CD4-positive, alpha-beta T cell treated with Interleukin-17A for 1 hour (primary cell): ENCODE measurements around the gene CFAP46.
A peak's percentile ranks its signal among the peaks of the same experiment; 100 is the strongest.
"Not testable (repeated sequence)": the region's sequence is repeated elsewhere in the genome, so short reads cannot be mapped to it uniquely, and the experiment has no call there.

ENCODE experiments used
- DNase-seq: peaks from one replicate; pipeline ENCODE4 v3.0.0-alpha.2; 2020

Gene CFAP46

DNA sequence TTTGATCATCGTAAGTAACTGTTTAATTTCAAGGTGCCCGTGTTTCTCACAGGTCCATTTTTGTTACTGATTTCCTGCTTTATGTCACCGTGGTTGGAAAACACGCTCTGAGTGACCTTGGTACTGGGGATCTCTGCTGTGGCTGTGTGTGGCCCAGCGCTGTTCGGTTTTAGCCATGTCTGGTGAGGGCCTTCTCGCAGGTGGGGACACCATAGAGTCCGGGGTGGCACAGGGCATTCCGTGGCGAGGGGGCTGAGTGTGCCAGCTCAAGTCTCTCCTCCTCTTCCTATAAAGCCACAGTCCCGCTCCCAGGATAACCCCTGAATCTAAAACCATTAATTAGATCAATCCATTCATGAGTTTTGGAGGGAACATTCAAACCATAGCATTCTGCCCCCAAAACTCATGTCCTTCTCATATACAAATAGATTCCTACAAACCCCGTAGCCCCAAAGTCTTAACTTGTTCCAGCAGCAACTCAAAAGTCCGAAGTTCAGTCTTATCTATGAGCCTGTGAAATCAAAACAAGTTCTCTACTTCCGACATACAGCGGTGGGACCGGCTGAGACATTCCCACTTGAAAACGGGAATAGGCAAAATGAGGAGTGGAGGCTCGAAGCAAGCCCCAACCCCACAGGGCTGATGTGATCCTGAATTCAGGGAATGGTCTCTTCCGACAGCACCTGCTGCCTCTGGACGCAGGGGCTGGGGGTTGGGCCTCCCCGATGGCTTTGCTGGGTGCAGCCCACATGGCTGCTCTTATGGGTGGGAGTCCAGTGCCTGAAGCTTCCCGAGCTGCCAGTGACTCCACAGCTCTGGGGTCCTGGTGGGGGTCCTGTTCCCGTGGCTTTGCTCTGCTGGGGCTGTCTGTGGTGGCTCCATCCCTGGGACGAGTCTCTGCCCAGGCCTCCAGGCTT, 101.4 kb downstream of the CFAP46 start:
- DNase-seq, result no peak

DNA sequence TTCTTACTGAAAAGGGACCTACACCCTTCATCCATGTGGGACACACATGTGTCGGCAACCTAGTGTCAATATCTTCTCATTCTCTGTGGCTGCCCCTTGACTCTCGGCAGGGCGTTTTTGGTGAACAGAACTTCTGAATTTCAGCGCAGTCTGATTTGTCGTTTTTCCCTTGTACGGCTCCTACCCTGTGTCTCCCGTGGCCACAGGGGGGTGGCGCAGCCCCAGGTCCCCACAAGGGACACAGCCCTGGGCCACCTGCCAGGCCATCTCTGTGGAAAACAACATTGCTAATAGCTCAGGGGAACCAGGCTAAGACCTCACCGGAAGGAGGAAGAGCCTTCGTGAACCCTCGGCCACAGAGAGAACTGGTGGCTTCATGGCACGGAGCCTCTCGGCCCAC, 103.3 kb downstream of the CFAP46 start:
- no peak for DNase-seq

DNA sequence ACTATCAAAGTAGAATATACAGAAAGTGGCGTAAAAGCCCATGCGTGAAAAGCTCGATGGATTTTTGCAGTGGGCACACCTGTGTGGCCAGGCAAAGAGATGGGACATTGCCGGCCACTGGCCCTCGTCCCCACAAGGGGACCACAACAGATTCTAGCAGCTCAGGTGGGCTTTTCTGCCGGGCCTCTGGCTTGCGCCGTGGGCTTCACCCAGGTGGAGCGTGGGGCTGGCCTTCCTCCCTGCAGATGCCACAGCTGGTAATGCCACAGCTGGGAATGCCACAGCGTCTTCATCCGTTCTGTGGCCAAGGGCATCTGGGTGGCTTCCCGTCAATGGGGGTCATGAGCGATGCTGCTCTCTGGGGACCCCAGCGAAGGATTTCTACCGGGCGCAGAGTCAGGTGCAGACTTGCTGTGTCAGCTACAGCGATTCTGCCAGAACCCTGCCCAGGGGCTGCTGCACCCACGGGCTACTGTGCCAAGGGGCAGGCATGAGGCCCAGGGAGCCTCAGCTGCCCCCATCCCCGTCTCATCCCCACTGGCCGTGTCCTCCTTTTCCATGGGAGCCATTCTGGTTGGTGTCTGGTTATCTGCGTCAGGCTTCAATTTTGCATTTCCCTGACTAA, 103.9 kb downstream of the CFAP46 start:
- DNase-seq, result no peak

DNA sequence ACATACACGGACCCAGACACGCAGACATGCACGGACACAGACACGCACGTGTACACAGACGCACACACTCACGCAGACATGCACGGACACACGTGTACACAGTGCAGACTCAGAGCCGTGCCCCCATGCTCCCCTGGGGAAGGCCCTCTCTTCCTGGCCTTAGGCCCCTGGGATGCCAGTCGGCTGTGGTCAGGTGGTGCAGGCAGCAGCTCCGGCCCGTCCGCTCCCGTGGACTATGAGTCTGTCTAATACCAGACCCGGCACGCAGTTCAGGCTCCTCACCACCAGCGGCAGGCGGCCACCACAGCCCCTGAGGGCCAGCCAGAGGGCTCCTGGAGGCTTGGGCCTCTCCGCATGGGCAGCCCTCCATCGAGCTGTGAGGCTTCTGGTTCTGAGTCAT, 104.5 kb downstream of the CFAP46 start:
- DNase-seq, result no peak

DNA sequence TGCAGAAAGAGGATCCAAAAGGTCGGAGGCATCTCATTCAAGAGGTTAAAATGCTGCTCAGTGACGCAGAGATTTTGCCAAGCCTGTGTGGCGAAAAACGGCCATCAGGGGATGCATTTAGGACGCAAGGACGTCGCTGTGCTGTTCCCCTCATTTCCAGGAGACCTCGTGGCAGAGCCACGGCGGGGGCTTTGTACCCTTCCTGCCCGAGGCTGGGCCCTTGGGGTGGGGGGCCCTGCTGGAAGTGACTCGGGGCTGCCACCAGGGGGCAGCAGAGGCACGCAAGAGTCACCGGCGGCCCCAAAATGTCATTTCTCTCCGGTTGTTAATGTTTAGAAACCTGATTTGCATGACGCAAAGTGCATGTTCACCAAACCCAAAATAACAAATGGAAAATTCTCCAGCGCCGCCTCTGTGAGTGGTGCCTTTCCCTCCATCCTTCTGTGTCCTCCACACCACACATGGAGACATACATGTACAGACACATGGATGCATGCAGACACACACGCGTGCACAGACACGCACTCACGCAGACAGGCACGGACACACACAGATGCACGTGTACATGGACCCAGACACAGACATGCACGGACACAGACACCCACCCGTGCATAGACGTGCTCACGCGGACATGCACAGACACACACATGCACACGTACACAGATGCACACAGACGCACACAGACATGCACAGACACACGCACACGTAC, 105.4 kb downstream of the CFAP46 start:
- DNase-seq, result peak; percentile 23

DNA sequence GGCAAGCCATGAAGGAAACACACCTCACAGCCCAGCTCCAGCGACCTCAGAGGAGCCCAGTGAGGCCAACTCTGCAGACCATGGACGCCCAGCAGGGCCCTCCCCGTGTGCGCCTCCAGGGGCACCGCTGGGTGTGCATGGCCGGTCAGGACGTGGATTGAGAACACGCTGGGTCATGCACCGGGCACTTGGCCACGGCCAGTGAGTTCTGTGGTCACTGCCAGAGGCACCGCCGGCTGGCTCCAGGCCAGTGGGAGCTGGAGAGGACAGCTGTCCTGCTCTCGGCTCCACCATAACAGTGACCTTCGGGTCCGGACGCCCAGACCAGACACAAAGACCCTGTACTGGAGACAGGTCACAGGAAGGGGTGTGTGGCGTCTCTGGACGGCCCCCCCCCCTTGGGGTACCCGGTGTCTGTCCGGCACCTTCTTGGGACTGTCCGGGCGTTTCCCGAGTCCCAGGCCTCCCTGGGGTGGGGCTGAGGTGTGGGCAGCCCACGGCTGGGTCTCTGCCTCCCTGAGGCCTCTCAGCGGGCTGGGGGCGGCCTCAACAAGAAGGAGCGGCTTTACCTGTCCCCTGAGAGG, 106.0 kb downstream of the CFAP46 start:
- no peak for DNase-seq

DNA sequence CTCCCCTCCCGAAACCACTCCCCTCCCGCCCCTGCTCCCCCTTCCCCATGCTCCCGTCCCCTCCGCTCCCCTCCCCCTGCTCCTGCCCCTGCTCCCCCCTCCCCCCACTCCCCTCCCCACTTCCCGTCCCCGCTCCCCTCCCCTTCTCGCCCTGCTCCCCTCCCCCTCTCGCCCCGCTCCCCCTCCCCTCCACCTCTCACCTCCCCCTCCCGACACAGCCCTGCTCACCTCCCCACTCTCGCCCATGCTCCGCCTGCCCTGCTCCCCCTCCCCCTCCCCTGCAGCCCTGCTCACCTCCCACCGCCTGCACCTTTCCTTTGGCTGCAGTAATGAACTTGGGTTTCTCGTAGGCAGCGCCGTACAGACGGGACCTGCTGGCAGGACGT, 106.5 kb downstream of the CFAP46 start:
- no peak for DNase-seq

DNA sequence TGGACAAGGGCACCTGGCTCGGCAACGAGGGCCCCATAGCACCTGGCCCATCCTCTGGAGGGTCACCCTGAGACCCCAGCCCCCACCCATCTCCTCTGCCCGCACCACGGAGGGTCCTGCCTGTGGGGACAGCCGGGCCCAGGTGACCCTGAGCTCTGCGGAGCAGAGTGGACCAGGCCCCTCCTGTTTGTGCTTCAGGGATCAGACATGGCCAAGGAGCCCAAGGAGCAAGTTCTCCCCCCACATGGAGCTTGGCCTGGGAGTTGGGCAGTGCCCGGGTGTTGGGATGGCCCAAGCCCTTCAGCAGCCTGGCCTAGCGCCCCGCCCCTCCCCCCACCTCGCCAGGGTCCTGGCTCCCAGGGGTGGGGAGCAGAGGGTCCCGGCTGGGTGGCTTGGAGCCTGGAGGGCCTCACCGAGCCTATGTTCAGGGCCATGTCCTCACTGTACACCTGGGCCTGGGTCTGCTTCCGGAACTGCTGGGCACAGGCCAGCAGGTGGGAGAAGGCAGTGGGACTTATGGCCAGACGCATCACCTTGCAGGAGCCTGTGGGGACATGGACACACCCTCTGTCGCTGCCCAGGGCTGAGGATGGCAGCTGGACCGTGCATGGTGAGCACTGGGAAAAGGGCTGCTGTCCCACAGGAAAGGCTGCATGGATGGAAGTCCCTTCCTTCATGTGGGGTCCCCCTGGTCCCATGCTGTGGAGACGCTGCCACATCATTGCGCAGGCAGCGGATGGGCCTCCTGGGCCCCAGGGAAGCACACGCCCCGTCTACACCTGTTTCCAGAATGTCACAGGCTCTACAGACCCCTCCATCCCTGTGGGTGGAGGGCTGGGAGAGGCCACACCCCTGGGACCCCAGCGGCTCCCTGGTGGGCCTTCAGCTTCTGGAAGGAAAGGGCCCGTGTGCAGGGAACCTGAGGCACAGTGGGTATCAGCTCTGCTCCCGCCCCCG, 107.2 kb downstream of the CFAP46 start:
- no peak for DNase-seq

DNA sequence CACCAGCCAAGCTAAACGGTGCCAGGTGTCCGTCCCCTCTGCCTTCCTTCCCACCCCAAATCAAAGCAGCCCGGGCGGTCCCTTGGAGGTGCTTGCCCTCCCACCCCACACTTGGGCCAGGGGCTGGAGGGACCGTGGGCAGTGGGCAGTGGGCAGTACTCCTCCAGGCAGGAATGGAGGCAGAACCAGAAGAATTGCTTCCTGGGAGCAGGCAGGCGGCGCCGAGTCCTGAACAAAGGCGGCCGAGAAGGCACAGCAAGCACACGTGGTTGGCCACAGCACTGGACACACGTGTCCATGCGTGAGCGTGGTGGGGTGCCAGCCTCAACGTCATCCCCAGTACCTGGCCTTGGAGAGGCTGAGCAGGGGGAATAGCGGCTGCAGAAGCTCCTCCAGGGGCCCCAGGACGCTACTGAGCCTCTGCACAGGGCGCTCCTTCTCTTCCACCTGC, 108.0 kb downstream of the CFAP46 start:
- DNase-seq, result no peak

DNA sequence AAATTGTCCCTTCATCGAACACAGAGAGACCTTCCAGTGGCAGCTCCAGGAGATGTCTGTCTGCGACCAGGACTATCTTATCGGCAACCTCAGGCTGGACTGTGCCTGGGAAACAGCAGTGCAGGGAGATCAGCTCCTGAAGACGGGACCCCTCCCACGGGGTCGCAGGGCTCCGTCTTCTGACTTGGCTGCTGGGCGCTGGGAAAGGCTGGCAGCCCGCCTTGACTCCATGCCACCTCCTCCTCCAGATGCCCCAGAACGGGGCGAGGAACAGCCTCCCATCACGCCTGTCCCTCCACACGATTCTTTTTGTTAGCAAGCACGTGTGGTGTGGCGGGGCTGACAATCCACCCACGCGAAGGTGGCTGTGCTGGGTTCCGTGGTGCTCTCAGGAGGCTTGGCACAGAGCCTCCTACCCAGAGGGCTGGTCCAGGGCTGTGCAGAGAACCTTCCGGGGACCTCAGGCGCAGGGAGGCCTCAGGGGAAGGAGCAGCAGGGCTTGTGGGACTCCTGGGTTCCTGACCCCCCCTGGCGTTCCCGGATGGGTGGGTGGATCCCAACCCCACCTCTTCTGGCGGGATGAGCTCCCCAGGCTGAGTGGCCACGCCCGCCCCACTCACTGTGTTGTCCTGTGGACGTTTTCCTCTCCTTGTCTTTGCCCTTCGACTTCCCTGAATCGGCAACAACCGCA, 108.8 kb downstream of the CFAP46 start:
- DNase-seq, result no peak

DNA sequence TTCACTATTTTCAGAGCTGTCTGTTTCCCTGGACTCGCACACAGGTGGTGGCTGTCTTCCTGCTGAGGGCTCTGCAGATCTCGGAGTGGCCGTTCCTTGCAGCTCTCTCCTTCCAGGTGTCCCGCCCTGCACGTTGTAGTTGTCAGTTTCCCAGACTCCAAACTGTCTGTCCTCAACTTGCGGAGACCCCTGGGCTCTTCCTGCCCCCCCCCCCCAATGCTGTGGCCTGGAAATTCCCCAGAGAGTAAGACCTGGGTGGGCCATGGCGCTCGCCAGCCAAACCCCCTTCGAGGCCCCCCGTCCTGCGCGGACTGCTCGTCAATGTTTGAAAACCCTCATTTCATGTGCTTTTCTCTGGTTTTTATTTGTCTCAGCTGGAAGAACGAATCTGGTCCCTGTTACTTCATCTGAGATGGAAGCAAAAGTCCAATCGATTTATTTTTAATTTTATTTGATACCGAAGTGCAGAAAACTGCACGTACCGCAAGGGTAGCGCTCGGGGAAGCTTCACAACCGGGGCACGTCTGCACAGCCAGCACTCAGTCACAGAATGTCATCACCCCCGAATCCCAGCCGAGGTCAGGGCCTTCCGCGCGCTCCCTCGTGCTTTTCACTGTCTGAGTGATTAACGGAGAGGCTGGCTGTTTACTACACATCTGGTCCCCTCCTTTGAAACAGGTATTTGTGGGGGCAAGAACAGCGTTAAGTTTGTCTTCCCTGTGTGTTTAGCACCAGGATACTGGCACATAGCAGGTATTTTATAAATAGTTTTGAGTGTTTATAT, 110.0 kb downstream of the CFAP46 start:
- no peak for DNase-seq

DNA sequence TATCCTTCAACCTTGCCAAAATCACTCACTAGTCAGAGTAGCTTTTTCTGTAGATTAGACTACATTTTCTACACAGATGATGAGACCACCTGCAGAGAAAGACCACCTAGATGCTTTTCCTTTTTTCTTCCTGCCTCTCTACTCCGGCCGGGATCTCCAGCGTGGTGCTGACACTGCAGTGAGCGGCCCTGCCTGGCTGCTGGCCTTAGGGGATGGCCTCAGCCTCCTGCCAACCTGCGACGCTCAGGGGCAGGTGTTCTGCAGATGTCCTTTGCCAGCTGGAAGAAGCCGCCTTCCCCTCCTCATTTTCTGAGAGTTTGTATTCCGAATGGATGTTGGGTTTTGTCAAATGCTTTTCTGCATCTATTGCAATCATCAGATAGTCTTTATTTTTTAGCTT, 113.0 kb downstream of the CFAP46 start:
- no peak for DNase-seq

DNA sequence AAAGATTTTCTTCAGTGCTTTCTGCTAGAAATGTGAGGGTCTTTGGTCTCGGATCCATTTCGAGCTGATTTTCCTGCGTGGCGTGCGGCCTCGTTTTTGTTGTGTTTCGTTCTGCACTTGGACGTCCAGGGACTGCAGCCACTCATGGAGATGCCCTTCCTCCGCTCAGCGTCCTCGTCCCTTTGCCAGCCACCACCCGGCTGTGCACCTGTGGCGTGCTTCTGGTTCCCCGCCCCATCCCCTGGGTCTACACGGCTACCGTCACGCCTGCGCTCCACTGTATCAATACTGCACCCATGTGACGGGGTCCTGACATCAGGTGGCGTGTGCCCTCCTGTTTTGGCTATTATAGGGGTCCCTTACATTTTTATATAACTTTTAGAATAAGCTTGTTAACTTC, 113.7 kb downstream of the CFAP46 start:
- DNase-seq, result no peak

DNA sequence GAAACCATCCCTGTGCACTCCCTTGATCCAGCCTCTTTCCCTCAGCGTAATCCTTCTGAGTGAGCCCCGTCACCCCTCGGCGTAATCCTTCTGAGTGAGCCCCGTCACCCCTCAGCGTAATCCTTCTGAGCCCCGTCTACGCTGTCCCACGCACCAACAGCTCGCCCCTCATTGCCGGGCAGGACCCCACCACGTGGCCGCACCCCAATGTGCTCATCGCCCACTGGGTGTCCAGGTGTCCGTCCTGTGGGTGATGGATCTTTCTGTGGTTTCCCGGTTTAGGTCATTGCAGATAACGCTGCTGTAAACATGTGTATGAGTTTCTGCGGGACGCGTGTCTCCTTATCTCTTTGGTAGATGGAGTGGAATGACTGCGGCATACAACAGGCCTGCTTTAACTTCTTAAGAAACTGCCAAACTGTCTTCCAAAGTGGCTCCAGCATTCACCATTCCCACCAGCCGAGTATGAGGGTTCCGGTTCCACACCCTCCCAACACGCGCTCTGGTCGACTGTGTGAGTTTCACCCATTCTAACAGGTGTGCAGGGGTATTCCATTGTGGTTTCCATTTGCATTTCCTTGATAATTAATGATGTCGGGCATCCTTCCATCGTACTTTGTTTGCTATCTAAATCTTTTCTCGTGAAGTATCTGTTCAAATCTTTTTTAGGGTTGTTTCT, 114.4 kb downstream of the CFAP46 start:
- no peak for DNase-seq

DNA sequence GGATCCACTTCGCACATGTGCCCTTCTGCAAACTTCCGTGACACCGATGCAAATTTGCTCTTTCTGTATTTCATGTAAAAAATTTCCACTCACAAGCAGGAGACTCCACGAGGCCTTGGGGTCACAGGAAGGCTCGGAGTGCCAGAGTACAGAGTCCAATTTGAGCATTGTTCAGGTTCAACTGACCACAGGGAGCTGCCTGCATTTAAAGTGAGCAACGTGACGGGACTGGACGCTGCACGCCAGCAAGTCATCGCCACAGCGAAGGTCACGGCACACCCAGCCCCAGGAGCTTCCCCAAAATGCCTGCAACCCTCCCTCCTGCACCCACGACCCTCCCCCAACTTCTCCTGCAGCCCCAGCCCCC, 115.0 kb downstream of the CFAP46 start:
- DNase-seq, result no peak

DNA sequence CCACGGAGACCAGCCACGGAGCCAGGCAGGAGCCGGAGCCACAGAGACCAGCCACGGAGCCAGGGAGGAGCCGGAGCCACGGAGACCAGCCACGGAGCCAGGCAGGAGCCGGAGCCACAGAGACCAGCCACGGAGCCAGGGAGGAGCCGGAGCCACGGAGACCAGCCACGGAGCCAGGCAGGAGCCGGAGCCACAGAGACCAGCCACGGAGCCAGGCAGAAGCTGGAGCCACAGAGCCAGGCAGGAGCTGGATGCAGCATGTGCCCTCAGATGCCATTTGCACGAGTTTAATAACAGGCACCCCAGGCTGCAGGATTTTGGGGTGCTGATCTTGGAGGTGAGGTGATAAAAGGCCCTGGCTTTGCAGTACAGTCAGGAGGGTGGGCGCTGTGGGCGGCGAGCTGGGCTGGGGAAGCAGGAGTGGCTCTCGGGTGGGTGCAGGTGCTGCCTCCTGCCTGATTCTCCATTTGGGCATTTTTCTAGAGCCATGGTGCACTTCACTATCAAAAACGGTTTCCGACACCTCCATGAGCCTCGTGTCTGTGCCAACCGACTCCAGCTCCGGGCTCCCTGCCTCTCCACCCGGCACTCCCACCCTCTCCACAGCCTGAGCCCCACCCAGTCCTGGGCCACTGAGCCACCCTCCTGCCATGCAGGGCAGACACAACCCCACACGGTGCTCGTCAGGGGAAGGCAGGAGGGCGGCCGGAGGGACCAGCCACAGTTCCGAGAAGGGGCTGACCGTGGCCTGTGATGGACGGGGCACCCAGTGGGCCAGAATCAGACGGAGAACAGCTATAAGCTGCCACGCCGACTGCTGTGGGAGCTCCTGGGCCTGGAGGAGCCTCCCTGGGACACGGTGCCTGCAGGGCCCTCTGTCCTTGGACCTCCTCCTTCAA, 115.6 kb downstream of the CFAP46 start:
- DNase-seq, result no peak

DNA sequence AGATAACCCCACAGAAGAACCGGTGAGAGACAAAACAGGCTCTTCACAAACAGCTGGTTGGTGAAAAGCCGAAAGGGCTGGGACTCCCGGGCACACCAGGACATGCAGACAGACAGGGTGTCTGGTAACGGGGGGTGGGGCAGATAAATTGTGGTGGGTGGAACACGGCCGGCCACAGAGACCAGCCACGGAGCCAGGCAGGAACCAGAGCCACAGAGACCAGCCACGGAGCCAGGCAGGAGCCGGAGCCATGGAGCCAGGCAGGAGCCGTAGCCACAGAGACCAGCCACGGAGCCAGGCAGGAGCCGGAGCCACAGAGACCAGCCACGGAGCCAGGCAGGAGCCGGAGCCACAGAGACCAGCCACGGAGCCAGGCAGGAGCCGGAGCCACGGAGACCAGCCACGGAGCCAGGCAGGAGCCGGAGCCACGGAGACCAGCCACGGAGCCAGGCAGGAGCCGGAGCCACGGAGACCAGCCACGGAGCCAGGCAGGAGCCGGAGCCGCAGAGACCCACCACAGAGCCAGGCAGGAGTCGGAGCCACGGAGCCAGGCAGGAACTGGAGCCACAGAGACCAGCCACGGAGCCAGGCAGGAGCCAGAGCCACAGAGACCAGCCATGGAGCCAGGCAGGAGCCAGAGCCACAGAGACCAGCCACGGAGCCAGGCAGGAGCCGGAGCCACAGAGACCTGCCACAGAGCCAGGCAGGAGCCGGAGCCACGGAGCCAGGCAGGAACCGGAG, 116.4 kb downstream of the CFAP46 start:
- DNase-seq, result not testable (repeated sequence)

DNA sequence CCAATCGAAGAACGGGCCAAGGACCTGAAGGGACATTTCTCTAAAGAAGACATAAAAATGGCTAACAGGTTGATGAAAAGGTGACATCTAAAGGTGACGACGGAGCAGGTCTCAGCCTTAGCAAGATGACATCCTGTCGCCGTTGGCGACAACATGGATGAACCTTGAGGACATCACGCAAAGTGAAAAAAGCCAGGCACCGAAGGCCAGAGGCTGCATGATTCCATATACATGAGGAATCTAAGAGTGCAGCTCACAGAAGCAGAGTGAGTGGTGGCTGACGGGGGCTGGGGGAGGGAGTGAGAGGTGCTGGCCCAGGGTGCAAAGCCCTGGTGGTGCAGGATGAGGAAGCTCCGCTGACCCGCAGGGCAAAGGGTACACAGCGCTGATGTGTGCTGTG, 122.3 kb downstream of the CFAP46 start:
- DNase-seq, result no peak
